ENCODE measurements around the gene TECR.

Gene TECR

GRCh38 chr19:14507704-14508542, 21.5 kb upstream of the TECR start:
- DNase-seq (ENCODE audit: low read depth in 3 of 3, low spot score in 1 of 3), result no peak

DNA sequence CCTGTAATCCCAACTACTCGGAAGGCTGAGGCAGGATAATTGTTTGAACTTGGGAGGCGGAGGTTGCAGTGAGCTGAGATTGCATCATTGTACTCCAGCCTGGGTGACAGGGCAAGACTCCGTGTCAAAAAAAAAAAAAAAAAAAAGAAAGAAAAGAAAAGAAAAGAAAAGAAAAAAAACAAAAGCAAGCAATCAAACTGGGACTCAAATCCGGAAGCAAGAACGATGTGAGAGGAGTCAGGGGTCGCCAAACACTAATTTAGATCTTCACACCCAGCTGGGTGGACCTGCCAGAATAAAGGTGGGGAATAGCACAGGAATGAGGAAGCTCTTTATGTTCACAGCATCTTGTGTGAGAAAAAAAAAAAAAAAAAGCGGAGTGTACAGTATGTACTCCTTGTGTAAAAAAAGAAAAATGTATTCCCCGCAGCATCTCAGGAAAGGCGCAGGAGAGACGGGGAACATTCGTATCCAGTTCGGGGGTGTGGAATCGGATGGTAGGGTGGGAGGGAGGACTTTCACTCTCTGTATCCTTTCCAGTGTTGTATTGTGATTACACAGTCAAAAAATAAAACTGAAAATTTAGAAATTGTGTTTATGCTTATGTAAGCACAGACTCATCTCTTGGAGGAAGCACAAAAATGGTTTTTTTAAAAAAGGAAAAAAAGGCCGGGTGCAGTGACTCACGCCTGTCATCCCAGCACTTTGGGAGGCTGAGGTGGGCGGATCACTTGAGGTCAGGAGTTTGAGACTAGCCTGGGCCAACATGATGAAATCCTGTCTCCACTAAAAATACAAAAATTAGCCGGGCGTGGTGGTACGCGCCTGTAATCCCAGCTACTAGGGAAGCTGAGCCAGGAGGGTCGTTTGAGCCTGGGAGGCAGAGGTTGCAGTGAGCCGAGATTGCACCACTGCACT, 18.8 kb upstream of the TECR start:
- DNase-seq (ENCODE audit: low read depth in 3 of 3, low spot score in 1 of 3), result no peak

GRCh38 chr19:14511229-14511593, 18.2 kb upstream of the TECR start:
- no peak for DNase-seq (ENCODE audit: low read depth in 3 of 3, low spot score in 1 of 3)

- DNase-seq (ENCODE audit: low read depth in 3 of 3, low spot score in 1 of 3), result no peak
Observed at GRCh38 chr19:14512406-14512961, 16.9 kb upstream of the TECR start.

GRCh38 chr19:14514215-14514863, 15.1 kb upstream of the TECR start:
- DNase-seq (ENCODE audit: low read depth in 3 of 3, low spot score in 1 of 3), result no peak

DNA sequence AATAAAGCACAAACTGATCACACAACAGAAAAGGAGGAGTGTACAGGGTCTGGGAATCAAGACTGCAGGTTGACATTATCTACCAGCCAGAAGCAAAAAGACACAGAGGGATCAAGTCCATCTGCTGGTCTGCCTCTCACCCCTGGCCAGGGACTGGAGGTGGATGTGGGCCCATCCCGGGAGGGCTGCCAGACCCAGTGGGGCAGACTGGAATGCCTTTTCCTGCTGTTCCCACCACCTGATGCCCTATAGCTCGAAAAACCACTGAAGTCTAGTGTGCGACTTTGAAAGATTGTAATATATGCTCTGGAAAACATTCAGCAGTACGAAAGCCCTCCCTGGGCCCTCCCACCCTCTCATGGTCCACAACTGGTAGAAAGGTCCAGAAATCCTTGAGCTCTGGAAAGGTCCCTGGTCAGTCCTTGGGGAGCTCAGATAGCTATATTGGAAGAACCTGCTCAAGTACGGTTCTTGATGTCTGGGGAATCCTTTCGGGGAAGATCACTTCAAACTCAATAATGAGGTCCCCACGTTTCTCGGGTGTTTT, 13.8 kb upstream of the TECR start:
- no peak for DNase-seq (ENCODE audit: low read depth in 3 of 3, low spot score in 1 of 3)

DNA sequence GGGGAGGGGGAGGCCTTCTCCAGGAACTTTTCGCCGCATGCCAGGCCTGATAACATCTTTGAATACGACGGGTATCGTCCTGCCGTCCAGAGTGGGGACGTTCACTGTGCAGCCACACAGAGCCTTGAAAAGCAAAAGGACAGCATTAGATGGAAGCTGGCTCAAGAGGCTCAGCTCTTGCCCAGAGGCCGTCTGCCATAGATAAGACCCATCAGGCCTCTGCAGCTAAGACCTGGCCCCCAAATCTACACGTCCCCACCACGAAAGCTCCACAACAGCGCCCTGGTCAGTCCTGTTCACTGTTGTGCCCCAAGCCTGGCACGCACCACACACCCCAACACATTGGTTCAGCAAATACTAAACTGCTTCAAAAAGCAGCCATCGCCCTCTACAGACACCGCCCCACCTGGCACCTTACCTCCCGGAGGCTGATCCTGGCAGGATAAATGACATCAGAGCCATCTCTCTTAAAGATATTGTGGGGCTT, 13.3 kb upstream of the TECR start:
- no peak for DNase-seq (ENCODE audit: low read depth in 3 of 3, low spot score in 1 of 3)

GRCh38 chr19:14516746-14517438, 12.5 kb upstream of the TECR start:
- DNase-seq (ENCODE audit: low read depth in 3 of 3, low spot score in 1 of 3), result no peak

GRCh38 chr19:14517446-14517839, 12.0 kb upstream of the TECR start:
- no peak for DNase-seq (ENCODE audit: low read depth in 3 of 3, low spot score in 1 of 3)

GRCh38 chr19:14517840-14518505, 11.4 kb upstream of the TECR start, which contains the start of gene DNAJB1:
DNAJB1 (minus strand) TSS chr19:14518397; CDS start chr19:14518349, 48 bp downstream.
- DNase-seq (ENCODE audit: low read depth in 3 of 3, low spot score in 1 of 3), result no peak

- DNase-seq (ENCODE audit: low read depth in 3 of 3, low spot score in 1 of 3), result no peak
Observed at GRCh38 chr19:14519245-14519859, 10.0 kb upstream of the TECR start.

GRCh38 chr19:14519860-14520407, 9.5 kb upstream of the TECR start:
- no peak for DNase-seq (ENCODE audit: low read depth in 3 of 3, low spot score in 1 of 3)

DNA sequence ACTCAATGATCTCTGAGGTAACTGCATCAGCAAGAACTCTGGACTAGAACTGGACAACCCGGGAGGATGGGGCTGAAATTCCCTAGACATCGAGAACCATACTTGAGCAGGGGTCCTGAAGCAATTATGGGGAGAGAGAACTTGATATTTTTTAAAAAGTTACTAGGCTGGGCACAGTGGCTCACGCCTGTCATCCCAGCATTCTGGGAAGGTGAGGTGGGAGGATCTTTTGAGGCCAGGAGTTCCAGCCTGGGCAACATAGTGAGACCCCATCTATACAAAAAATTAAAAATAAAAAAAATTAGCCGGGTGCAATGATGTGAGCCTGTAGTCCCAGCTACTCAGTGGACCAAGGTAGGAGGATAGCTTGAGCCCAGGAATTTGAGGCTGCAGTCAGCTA, 8.9 kb upstream of the TECR start:
- no peak for DNase-seq (ENCODE audit: low read depth in 3 of 3, low spot score in 1 of 3)

DNA sequence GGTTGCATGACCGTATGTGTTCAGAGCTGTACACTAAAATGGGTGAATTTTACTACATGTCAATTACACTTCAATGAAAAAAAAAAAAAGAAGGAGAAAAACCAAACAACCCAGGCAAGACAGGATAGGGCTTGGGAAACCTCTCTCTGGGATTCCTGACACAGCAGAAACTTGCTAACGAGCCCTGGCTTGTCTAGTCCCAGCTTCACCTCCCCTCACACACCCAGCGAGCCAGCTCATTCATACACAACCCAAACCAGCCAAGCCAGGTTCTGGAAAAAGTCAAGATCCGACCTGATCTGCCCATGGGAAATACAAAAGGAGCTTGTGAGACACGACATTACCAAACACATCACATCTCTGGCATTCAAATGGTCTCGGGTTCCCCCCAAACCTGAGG, 3.7 kb upstream of the TECR start:
- DNase-seq (ENCODE audit: low read depth in 3 of 3, low spot score in 1 of 3), result no peak

- no peak for DNase-seq (ENCODE audit: low read depth in 3 of 3, low spot score in 1 of 3)
Observed at GRCh38 chr19:14526423-14526822, 3.0 kb upstream of the TECR start.

- DNase-seq (ENCODE audit: low read depth in 3 of 3, low spot score in 1 of 3), result no peak
Observed at GRCh38 chr19:14528419-14529253, 758 bp upstream of the TECR start.

GRCh38 chr19:14530005-14530348, 583 bp downstream of the TECR start:
- no peak for DNase-seq (ENCODE audit: low read depth in 3 of 3, low spot score in 1 of 3)

- DNase-seq (ENCODE audit: low read depth in 3 of 3, low spot score in 1 of 3), result no peak
Observed at GRCh38 chr19:14530506-14530905, 1.1 kb downstream of the TECR start.
